ENCODE measurements around the gene CNKSR3.

- TF ChIP-seq CTCF (IDR thresholded peaks at IDR 0.05) (no peak), POLR2A (IDR thresholded peaks at IDR 0.05) (no peak)
Observed at GRCh38 chr6:154542747-154543146, 32.3 kb upstream of the CNKSR3 start.

All from right lobe of liver (tissue), 4 donors.